ENCODE measurements around the gene PGAM5. TPM values are rescaled to one million over a fixed set of nuclear protein-coding genes. Genes with fewer than 3 reads are reported as not detected.

Gene PGAM5
- total RNA-seq, 1 donor from 2014 or later: 29.1 TPM

DNA sequence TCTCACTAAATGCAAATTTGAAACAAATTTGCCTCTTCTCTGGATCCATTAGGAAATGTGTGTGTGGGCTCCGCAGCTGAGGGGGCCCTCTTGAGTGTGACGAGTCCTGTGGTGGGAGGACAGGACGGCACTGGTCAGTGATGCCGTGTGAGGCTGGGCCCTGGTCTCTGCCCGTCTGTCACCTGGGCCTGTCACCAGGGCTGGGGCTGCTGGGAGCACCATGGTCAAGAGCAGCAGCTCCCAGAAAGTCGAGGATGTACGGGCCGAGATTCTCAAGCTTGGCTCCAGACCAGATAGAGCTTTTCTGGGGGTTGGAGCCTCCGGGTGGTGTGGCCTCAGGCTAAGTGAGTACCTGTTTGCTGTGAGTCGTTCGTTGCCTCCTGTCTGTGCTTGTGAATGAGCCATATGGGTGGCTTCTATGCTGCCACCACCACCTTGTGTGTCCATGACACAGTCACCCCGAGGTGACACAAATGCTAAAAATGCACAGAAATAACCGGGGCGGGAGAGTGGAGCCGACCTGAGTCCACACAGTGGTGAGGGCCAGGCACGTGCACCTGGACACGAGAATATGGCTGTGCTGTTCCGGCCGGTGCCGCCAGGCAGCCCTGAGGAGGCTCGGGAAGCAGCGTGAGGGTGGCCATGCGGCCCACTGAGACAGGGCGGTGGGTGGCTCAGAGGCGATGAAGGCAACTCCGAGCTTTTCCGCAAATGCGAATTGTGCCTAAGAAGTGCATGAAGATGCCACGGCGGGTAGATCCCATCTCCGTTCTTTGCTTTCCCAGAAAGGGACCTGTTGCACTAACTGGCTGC, 8.7 kb downstream of the PGAM5 start:
- Mint-ChIP-seq H3K27ac (ENCODE audit: unreplicated experiment) (peak overlapping the region; percentile 70), H3K9me3 (ENCODE audit: unreplicated experiment) (peaks cover 3% of the 10 kb centered on the region), H3K36me3 (ENCODE audit: unreplicated experiment) (no peaks in the 10 kb centered on the region), H3K4me3 (ENCODE audit: unreplicated experiment) (no peak overlapping the region), H3K4me1 (ENCODE audit: low read depth, unreplicated experiment) (peaks cover 3% of the 10 kb centered on the region), H3K27me3 (ENCODE audit: unreplicated experiment) (peaks cover 3% of the 10 kb centered on the region)
- TF ChIP-seq, protein P1, sequence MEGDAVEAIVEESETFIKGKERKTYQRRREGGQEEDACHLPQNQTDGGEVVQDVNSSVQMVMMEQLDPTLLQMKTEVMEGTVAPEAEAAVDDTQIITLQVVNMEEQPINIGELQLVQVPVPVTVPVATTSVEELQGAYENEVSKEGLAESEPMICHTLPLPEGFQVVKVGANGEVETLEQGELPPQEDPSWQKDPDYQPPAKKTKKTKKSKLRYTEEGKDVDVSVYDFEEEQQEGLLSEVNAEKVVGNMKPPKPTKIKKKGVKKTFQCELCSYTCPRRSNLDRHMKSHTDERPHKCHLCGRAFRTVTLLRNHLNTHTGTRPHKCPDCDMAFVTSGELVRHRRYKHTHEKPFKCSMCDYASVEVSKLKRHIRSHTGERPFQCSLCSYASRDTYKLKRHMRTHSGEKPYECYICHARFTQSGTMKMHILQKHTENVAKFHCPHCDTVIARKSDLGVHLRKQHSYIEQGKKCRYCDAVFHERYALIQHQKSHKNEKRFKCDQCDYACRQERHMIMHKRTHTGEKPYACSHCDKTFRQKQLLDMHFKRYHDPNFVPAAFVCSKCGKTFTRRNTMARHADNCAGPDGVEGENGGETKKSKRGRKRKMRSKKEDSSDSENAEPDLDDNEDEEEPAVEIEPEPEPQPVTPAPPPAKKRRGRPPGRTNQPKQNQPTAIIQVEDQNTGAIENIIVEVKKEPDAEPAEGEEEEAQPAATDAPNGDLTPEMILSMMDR (IDR thresholded peaks at IDR 0.05; ENCODE audit: partially characterized antibody, unreplicated experiment): no peak
- DNase-seq: no peak

- no peak overlapping the region for H3K4me3 Mint-ChIP-seq (ENCODE audit: unreplicated experiment)
- peaks cover 3% of the 10 kb centered on the region for H3K27me3 Mint-ChIP-seq (ENCODE audit: unreplicated experiment)
- H3K4me1 Mint-ChIP-seq (ENCODE audit: low read depth, unreplicated experiment): peaks cover 7% of the 10 kb centered on the region
- no peaks in the 10 kb centered on the region for H3K36me3 Mint-ChIP-seq (ENCODE audit: unreplicated experiment)
- peak overlapping the region; percentile 39 for H3K27ac Mint-ChIP-seq (ENCODE audit: unreplicated experiment)
- no peak for DNase-seq
- peaks cover 3% of the 10 kb centered on the region for H3K9me3 Mint-ChIP-seq (ENCODE audit: unreplicated experiment)
- TF ChIP-seq, protein P1 (IDR thresholded peaks at IDR 0.05; ENCODE audit: partially characterized antibody, unreplicated experiment): no peak
Observed at GRCh38 chr12:132719954-132720324, 9.3 kb downstream of the PGAM5 start.

DNA sequence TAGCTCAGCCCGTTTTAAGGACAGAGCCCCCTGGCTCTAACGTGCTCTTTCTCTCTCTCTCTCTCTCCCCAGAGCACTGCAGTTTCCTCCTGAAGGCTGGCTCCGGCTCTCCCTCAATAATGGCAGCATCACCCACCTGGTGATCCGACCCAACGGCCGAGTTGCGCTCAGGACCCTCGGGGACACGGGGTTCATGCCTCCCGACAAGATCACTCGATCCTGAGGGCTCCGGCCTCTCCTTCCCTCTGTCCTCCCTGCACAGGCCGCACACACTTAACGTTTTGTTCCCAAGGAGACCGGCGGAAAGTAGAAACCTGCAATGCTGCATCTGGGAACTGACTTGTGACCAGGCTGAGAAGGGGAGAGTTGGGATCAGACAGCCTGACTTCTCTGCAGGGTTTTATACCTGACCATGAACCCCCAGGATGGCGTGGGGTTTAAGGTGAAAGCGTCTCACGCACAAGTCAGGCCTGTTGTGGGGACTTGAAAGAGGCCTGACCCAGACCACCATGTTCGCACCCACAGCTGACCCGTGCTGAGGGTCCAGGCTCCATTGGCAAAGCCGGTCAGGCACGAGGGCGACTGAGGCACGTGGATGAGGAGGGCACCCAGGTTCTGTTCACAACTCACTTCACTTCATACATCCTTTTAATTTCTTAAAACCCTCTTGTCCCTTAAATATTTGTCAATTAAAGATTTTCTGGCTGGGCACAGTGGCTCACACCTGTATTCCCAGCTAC, 10.1 kb downstream of the PGAM5 start:
- Mint-ChIP-seq H3K27me3 (ENCODE audit: unreplicated experiment) (peaks cover 3% of the 10 kb centered on the region), H3K9me3 (ENCODE audit: unreplicated experiment) (peaks cover 3% of the 10 kb centered on the region), H3K4me3 (ENCODE audit: unreplicated experiment) (no peak overlapping the region), H3K36me3 (ENCODE audit: unreplicated experiment) (peaks cover 6% of the 10 kb centered on the region), H3K27ac (ENCODE audit: unreplicated experiment) (no peak overlapping the region), H3K4me1 (ENCODE audit: low read depth, unreplicated experiment) (peaks cover 12% of the 10 kb centered on the region)
- TF ChIP-seq, protein P1 (IDR thresholded peaks at IDR 0.05; ENCODE audit: partially characterized antibody, unreplicated experiment): no peak
- DNase-seq: no peak

DNA sequence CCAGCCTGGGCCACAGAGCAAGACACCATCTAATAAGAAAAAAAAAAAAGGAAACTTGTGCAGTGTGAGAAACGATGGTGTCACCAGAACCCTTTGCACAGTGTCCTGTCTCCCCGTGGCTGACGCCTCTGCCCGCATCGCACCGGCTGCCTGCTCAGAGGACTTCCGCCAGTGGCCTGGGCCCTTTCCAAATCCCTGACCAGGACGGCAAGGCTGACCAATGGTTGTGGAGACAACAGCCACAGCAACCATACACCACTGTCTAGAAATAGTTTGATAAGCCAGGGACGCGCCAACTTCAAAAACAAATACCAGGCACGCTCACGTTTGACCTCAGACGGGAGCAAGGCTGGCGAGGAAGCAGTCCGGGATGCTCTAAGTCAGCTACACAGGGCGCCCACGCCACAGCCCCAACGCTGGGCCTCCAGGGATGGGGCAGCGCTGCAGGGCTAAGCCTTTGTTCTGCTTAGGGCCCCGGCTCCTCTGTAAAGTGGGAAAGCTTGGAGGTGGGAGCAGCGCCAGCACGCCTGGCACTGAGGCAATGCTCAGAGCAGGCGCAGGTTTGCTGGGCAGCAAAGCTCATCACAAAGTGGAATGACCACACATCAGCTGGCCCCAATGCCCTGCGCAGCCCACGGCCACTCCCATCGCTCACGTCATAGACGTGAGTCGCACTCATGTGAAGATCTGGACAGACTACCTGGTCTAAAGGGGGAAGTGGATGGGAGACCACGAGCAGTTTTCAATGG, 12.5 kb downstream of the PGAM5 start:
- peaks cover 15% of the 10 kb centered on the region for H3K4me1 Mint-ChIP-seq (ENCODE audit: low read depth, unreplicated experiment)

More for the DNA sequence above, 12.5 kb downstream of the PGAM5 start:
- Mint-ChIP-seq H3K27ac (ENCODE audit: unreplicated experiment) (peak overlapping the region; percentile 55), H3K27me3 (ENCODE audit: unreplicated experiment) (peaks cover 5% of the 10 kb centered on the region), H3K36me3 (ENCODE audit: unreplicated experiment) (peaks cover 6% of the 10 kb centered on the region), H3K4me3 (ENCODE audit: unreplicated experiment) (no peak overlapping the region), H3K9me3 (ENCODE audit: unreplicated experiment) (peaks cover 3% of the 10 kb centered on the region)
- TF ChIP-seq, protein P1 (IDR thresholded peaks at IDR 0.05; ENCODE audit: partially characterized antibody, unreplicated experiment): no peak
- no peak for DNase-seq

Measured in glutamatergic neuron (in vitro differentiated cells).